HepG2 (cell line): ENCODE data around the gene VTN. TPM values are rescaled to one million over a fixed set of nuclear protein-coding genes. Genes with fewer than 3 reads are reported as not detected.

Source experiments
- CC2D1A ChIP-seq: sonication (generic); formaldehyde crosslinking; IDR thresholded peaks from 2 replicates; pipeline ENCODE4 v1.8.1; 2023; ENCODE audit warnings: mild to moderate bottlenecking, missing genetic modification reagents
- CENPX ChIP-seq: sonication (generic); formaldehyde crosslinking; IDR thresholded peaks from 2 replicates; pipeline ENCODE4 v1.9.0; 2021; ENCODE audit warnings: mild to moderate bottlenecking, missing genetic modification reagents, moderate library complexity
- CHD2 ChIP-seq: IDR thresholded peaks from 2 replicates; pipeline ENCODE4 v1.6.1; 2011; ENCODE audit warnings: low read depth, low read length, improper control_type of control experiment
- HMGA1 ChIP-seq: sonication (generic); formaldehyde crosslinking; conservative IDR thresholded peaks from 2 replicates; pipeline ENCODE4 v1.4.0; 2020; ENCODE audit warnings: missing genetic modification reagents
- JUN ChIP-seq: sonication (generic); formaldehyde crosslinking; IDR thresholded peaks from 2 replicates; pipeline ENCODE4 v1.4.0; 2020; ENCODE audit warnings: mild to moderate bottlenecking, missing genetic modification reagents
- MAZ ChIP-seq, 2 experiments: sonication (generic) in 1 of 2; formaldehyde crosslinking in 1 of 2; IDR thresholded peaks; 2 replicates each; pipeline versions ENCODE4 v1.5.0 to v1.6.1; 2012 to 2020; ENCODE audit warnings: low read depth in 2 of 2, mild to moderate bottlenecking in 2 of 2, borderline replicate concordance in 1 of 2, improper control_type of control experiment in 1 of 2, low read length in 1 of 2, missing genetic modification reagents in 1 of 2, moderate library complexity in 1 of 2
- MTA3 ChIP-seq: sonication (generic); formaldehyde crosslinking; IDR thresholded peaks from 2 replicates; pipeline ENCODE4 v1.4.0; 2020; ENCODE audit warnings: missing genetic modification reagents
- PAWR ChIP-seq: sonication (generic); formaldehyde crosslinking; IDR thresholded peaks from 2 replicates; pipeline ENCODE4 v1.4.0; 2020; ENCODE audit warnings: missing genetic modification reagents, mild to moderate bottlenecking, borderline replicate concordance
- RAD21 ChIP-seq: fragments of 450-650 bp; formaldehyde crosslinking; IDR thresholded peaks from 2 replicates; pipeline ENCODE4 v1.5.0; 2020; ENCODE audit warnings: mild to moderate bottlenecking
- RERE ChIP-seq: IDR thresholded peaks from 2 replicates; pipeline ENCODE4 v1.6.1; 2016; ENCODE audit warnings: low read depth, missing genetic modification reagents, missing compliant biosample characterization
- SNAPC2 ChIP-seq: sonication (generic); formaldehyde crosslinking; IDR thresholded peaks from 2 replicates; pipeline ENCODE4 v1.8.1; 2022; ENCODE audit warnings: mild to moderate bottlenecking, missing genetic modification reagents
- SNAPC5 ChIP-seq: sonication (generic); formaldehyde crosslinking; IDR thresholded peaks from 2 replicates; pipeline ENCODE4 v1.8.1; 2023; ENCODE audit warnings: mild to moderate bottlenecking, missing genetic modification reagents, borderline replicate concordance
- SP1 ChIP-seq, 2 experiments: fragments of 450-650 bp in 1 of 2; sonication (generic) in 1 of 2; formaldehyde crosslinking in 1 of 2; IDR thresholded peaks; 2 replicates each; pipeline versions ENCODE4 v1.4.0 to v1.6.1; 2016 to 2020; ENCODE audit warnings: missing genetic modification reagents in 1 of 2
- YEATS2 ChIP-seq: sonication (generic); formaldehyde crosslinking; IDR thresholded peaks from 2 replicates; pipeline ENCODE4 v1.4.0; 2020; ENCODE audit warnings: missing genetic modification reagents, borderline replicate concordance
- YY1 ChIP-seq: IDR thresholded peaks from 2 replicates; pipeline ENCODE4 v1.6.1; 2011; ENCODE audit warnings: low read length, low read depth, moderate library complexity, mild to moderate bottlenecking; ENCODE audit not compliant: insufficient read depth, insufficient replicate concordance
- ZNF253 ChIP-seq: sonication (generic); formaldehyde crosslinking; IDR thresholded peaks from 2 replicates; pipeline ENCODE4 v1.8.0; 2022; ENCODE audit warnings: mild to moderate bottlenecking, missing genetic modification reagents, borderline replicate concordance
- ZNF326 ChIP-seq: sonication (generic); formaldehyde crosslinking; IDR thresholded peaks from 2 replicates; pipeline ENCODE4 v1.4.0; 2020; ENCODE audit warnings: missing genetic modification reagents, borderline replicate concordance
- ZNF549 ChIP-seq: sonication (generic); formaldehyde crosslinking; IDR thresholded peaks from 2 replicates; pipeline ENCODE4 v1.5.0; 2020; ENCODE audit warnings: missing genetic modification reagents
- ZNF597 ChIP-seq: sonication (generic); formaldehyde crosslinking; IDR thresholded peaks from 2 replicates; pipeline ENCODE4 v1.5.0; 2020; ENCODE audit warnings: missing genetic modification reagents
- ZNF619 ChIP-seq: sonication (generic); formaldehyde crosslinking; IDR thresholded peaks from 2 replicates; pipeline ENCODE4 v1.4.0; 2020; ENCODE audit warnings: mild to moderate bottlenecking, missing genetic modification reagents
- ZNF761 ChIP-seq: sonication (generic); formaldehyde crosslinking; conservative IDR thresholded peaks from 2 replicates; pipeline ENCODE4 v1.4.0; 2020; ENCODE audit warnings: mild to moderate bottlenecking, missing genetic modification reagents
- polyA plus RNA-seq, 8 experiments: library from polyadenylated mRNA; depleted of rRNA in 3 of 8; stranded (reverse) in 7 of 8; unstranded in 1 of 8; fragments of >200 nt; fragmentation: Illumina TruSeq in 4 of 8; extraction: Trizol in 4 of 8; gene quantifications; 2 replicates each; pipeline versions ENCODE4 v1.2.1 to v1.2.3, GENCODE V29; 2011 to 2016; ENCODE audit warnings: low read depth in 4 of 8, missing spikeins in 1 of 8, mixed read lengths in 1 of 8; ENCODE audit not compliant: insufficient read depth in 1 of 8
- total RNA-seq, 5 experiments: library from RNA; depleted of rRNA; stranded (reverse); fragments of >200 nt; fragmentation: Illumina TruSeq; extraction: Trizol; gene quantifications; 2 replicates each; pipeline ENCODE4 v1.2.3, GENCODE V29; 2016; ENCODE audit warnings: low read depth in 1 of 5

VTN gene
- total and polyA plus RNA-seq, 2 of the 13 experiments (the other 11 are each of a cell fraction or from before 2014, with no cell fraction given), result 108 to 131 TPM

- TF ChIP-seq CHD2 (no peak), ZNF326 (CRISPR knock-in tag) (no peak), RERE (no peak), RAD21 (CRISPR knock-in tag) (no peak), PAWR (CRISPR knock-in tag) (no peak), CENPX (CRISPR knock-in tag) (no peak), CC2D1A (no peak), ZNF549 (no peak), MAZ (IDR thresholded peaks at IDR 0.05; ENCODE audit: borderline replicate concordance, low read depth, low read length) (no peak), MAZ (CRISPR knock-in tag; IDR thresholded peaks at IDR 0.05; ENCODE audit: low read depth) (peak; percentile 42; the same call in 1 of the 2 replicates), YY1 (peak; percentile 45), ZNF761 (CRISPR knock-in tag) (peak; percentile 23; the same call in 1 of the 2 replicates), MTA3 (CRISPR knock-in tag) (0 out of 2 replicates have a peak, but pooled peaks have one; percentile 68), YEATS2 (CRISPR knock-in tag) (no peak), ZNF619 (no peak), SNAPC2 (CRISPR knock-in tag) (no peak), ZNF597 (CRISPR knock-in tag) (no peak), SP1 (IDR thresholded peaks at IDR 0.05) (no peak), SP1 (CRISPR knock-in tag; IDR thresholded peaks at IDR 0.05) (peak; percentile 49; the same call in 1 of the 2 replicates), ZNF253 (CRISPR knock-in tag) (no peak), JUN (CRISPR knock-in tag) (peak; percentile 85), SNAPC5 (CRISPR knock-in tag) (no peak), HMGA1 (no peak)
These were observed 35.7 kb upstream of the VTN start, which contains the start of gene SLC46A1 (continued) for GRCh38 chr17:28405632-28406472.
